ENCODE results near the gene CDCA4. TPM values are rescaled to one million over a fixed set of nuclear protein-coding genes. Genes with fewer than 3 reads are reported as not detected.
"Not testable (repeated sequence)": the region's sequence is repeated elsewhere in the genome, so short reads cannot be mapped to it uniquely, and the experiment has no call there.

Gene CDCA4
- total RNA-seq, 1 donor from 2014 or later: 15.2 TPM

DNA sequence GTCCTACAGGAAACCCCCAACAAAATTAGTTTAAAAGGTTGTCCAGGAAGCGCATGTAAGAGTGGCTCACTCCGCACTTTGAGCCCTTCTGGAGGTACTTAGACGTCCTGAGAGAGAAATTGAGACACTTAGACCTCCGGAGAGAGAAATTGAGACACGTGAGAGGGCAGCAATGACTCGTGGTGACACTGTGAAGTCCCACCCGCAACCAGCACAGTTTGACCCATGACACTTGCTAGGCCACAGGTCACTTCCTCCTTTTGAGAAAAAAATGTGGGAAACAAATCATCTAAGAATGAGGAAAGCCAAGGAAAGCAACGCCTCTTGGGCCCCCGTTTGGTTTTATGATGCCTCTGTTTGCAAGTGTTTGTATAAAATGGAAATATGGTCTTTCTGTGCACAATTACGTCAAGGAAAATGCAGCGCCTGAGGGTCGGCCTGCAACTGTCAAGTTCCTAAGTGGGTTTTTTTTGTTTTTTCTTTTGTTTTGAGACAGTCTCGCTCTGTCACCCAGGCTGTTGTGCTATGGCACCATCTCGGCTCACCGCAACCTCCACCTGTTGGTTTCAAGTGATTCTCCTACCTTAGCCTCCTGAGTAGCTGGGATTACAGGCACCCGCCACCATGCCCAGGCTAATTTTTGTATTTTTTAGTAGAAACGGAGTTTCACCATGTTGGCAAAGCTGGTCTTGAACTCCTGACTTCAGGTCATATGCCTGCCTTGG, 13.6 kb upstream of the CDCA4 start:
- TF ChIP-seq POLR2A (IDR thresholded peaks at IDR 0.05): no peak
- H3K27ac ChIP-seq: no peak overlapping the region
- DNase-seq (ENCODE audit: extremely low spot score in 2 of 2): no peak
- H3K9me3 ChIP-seq: no peaks in the 10 kb centered on the region
- H3K27me3 ChIP-seq: no peaks in the 10 kb centered on the region
- intact Hi-C loops (cut with DNase I): no loop called here
- H3K36me3 ChIP-seq: no peaks in the 10 kb centered on the region
- peak overlapping the region in 1 of 2 donors; percentile 47 for H3K4me3 ChIP-seq
- no peaks in the 10 kb centered on the region for H3K4me1 ChIP-seq

DNA sequence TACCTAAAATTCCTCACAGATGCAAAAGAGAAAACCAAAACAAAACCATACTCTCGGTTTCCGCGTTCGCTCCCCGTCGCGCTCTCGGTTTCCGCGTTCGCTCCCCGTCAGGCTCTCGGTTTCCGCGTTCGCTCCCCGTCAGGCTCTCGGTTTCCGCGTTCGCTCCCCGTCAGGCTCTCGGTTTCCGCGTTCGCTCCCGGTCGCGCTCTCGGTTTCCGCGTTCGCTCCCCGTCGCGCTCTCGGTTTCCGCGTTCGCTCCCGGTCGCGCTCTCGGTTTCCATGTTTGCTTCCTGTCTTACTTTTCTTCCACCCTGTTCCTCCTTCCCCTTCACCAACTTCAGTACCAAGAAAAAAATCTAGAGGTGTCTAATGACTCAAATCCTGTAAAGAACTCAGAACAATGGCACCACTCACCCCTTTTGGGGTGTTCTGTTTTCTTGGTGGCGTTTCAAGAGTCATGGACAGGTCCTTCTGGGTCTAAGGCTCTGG, 12.6 kb upstream of the CDCA4 start:
- H3K27me3 ChIP-seq; H3K36me3 ChIP-seq; H3K4me1 ChIP-seq; DNase-seq (ENCODE audit: extremely low spot score in 2 of 2); intact Hi-C loops (cut with DNase I); H3K9me3 ChIP-seq: not testable (repeated sequence)
- H3K27ac ChIP-seq: peak overlapping the region; percentile 49
- H3K4me3 ChIP-seq: peak overlapping the region; percentile 27 to 47

DNA sequence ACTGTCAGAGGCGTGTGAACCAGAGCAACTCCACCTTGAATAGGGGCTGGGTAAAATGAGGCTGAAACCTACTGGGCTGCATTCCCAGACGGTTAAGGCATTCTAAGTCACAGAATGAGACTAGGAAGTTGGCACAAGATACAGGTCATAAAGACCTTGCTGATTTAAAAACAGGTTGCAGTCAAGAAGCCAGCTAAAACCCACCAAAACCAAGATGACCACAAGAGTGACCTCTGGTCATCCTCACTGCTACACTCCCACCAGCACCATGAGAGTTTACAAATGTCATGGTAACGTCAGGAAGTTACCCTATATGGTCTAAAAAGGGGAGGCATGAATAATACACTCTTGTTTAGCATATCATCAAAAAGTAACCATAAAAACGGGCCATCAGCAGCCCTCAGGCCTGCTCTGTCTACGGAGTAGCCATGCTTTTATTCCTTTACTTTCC, 11.6 kb upstream of the CDCA4 start:
- H3K9me3 ChIP-seq; H3K4me1 ChIP-seq; DNase-seq (ENCODE audit: extremely low spot score in 2 of 2); H3K36me3 ChIP-seq; H3K27me3 ChIP-seq; intact Hi-C loops (cut with DNase I): not testable (repeated sequence)
- TF ChIP-seq POLR2AphosphoS5 (IDR thresholded peaks at IDR 0.05; ENCODE audit: insufficient read depth in 1 of 2, low read depth in 1 of 2): peak in 1 of 2 donors; percentile 24
- peak overlapping the region; percentile 49 for H3K27ac ChIP-seq
- H3K4me3 ChIP-seq: peak overlapping the region; percentile 27 to 47

DNA sequence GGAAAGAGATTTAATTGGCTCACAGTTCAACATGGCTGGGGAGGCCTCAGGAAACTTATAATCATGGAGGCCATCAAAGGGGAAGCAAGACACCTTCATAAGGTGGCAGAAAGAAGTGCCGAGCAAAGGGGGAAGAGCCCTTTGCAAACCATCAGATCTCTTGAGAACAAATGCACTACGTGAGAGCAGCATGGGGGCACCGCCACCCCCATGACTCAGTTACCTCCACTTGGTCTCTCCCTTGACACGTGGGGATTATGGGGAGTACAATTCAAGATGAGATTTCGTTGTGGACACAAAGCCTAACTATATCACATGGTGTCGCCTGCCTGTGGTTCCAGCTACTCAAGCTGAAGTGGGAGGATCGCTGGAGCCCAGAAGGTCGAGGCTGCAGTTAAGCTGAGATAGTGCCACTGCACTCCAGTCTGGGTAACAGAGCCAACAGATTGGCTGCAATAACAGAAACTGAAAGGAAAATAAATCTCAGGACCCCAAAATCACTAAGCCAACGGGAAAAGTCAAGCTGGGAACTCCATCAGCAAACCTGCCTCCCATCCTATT, 10.0 kb upstream of the CDCA4 start:
- Histone ChIP-seq H3K27ac (no peak overlapping the region), H3K36me3 (no peaks in the 10 kb centered on the region), H3K9me3 (no peaks in the 10 kb centered on the region), H3K4me1 (peaks cover 10% of the 10 kb centered on the region), H3K4me3 (no peak overlapping the region), H3K27me3 (no peaks in the 10 kb centered on the region)
- TF ChIP-seq POLR2A (IDR thresholded peaks at IDR 0.05) (no peak), POLR2AphosphoS5 (IDR thresholded peaks at IDR 0.05; ENCODE audit: insufficient read depth in 1 of 2, low read depth in 1 of 2) (no peak)
- TF ChIP-seq, protein P1, sequence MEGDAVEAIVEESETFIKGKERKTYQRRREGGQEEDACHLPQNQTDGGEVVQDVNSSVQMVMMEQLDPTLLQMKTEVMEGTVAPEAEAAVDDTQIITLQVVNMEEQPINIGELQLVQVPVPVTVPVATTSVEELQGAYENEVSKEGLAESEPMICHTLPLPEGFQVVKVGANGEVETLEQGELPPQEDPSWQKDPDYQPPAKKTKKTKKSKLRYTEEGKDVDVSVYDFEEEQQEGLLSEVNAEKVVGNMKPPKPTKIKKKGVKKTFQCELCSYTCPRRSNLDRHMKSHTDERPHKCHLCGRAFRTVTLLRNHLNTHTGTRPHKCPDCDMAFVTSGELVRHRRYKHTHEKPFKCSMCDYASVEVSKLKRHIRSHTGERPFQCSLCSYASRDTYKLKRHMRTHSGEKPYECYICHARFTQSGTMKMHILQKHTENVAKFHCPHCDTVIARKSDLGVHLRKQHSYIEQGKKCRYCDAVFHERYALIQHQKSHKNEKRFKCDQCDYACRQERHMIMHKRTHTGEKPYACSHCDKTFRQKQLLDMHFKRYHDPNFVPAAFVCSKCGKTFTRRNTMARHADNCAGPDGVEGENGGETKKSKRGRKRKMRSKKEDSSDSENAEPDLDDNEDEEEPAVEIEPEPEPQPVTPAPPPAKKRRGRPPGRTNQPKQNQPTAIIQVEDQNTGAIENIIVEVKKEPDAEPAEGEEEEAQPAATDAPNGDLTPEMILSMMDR (IDR thresholded peaks at IDR 0.05): no peak
- intact Hi-C loops (cut with DNase I): no loop called here
- DNase-seq (ENCODE audit: extremely low spot score in 2 of 2): no peak

DNA sequence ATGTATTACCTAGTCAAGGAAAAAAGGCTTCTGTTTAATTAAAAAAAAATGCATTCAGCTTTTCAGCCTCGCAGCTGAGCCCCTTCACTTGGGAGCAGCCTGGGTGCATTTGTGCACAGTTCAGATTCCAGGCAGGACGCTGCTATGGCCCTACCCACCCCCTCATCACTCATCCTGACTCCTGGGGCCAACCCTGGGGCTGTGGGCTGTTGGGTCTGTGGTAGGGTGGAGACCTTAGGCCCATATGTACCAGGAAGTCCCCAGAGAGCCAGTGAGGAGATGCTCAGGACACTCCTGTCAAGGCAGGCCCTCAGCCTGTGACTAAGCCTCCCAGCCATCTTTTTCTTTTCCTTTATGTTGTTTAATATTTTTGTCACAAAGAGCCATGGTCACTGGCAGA, 9.3 kb upstream of the CDCA4 start:
- H3K27ac ChIP-seq: no peak overlapping the region
- intact Hi-C loops (cut with DNase I): no loop called here

DNA sequence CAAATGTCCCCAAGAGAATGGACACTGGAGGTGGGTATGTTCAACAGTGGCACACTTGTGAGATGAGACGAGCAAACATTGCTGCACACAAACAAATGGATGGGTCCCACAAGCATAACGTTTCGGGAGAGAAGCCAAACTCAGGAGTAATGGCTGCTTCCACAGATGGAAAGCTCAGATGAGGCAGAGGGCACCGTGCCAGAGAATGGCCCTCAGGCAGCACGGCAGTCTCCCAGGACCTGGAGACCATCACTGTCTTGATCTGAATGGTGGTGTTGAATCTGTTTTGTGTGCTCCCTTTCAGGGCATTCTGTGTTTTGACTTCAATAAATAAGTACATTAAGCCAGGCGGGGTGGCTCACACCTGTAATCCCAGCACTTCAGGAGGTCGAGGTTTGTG, 8.5 kb upstream of the CDCA4 start:
- Histone ChIP-seq H3K36me3 (no peaks in the 10 kb centered on the region), H3K27ac (no peak overlapping the region), H3K9me3 (no peaks in the 10 kb centered on the region), H3K4me1 (peaks cover 10% of the 10 kb centered on the region), H3K4me3 (no peak overlapping the region), H3K27me3 (no peaks in the 10 kb centered on the region)
- DNase-seq (ENCODE audit: extremely low spot score in 2 of 2): no peak
- intact Hi-C loops (cut with DNase I): no loop called here
- TF ChIP-seq POLR2A (IDR thresholded peaks at IDR 0.05): no peak
- no peak for TF ChIP-seq POLR2AphosphoS5 (IDR thresholded peaks at IDR 0.05; ENCODE audit: insufficient read depth in 1 of 2, low read depth in 1 of 2)
- TF ChIP-seq, protein P1 (IDR thresholded peaks at IDR 0.05): no peak

More for the DNA sequence above, 9.3 kb upstream of the CDCA4 start:
- no peak for DNase-seq (ENCODE audit: extremely low spot score in 2 of 2)
- Histone ChIP-seq H3K4me3 (no peak overlapping the region), H3K9me3 (no peaks in the 10 kb centered on the region), H3K27me3 (no peaks in the 10 kb centered on the region), H3K4me1 (peaks cover 10% of the 10 kb centered on the region), H3K36me3 (no peaks in the 10 kb centered on the region)
- TF ChIP-seq, protein P1 (IDR thresholded peaks at IDR 0.05): no peak
- TF ChIP-seq POLR2AphosphoS5 (IDR thresholded peaks at IDR 0.05; ENCODE audit: insufficient read depth in 1 of 2, low read depth in 1 of 2) (no peak), POLR2A (IDR thresholded peaks at IDR 0.05) (no peak)

All from vagina (tissue), 2 donors.